PC-3 (cell line): ENCODE measurements around the gene GPR37L1. TPM values are rescaled to one million over a fixed set of nuclear protein-coding genes. Genes with fewer than 3 reads are reported as not detected.

Source experiments
- ATAC-seq: fragments of 200-7000 bp; cut with Tn5 transposase; 2 replicates; pipeline ENCODE4 v1.9.1; 2020; ENCODE audit warnings: mild to moderate bottlenecking, moderate library complexity
- BruUV-seq: library from RNA; stranded (reverse); fragments of 400-500 nt; replicated peaks from 2 replicates; lab custom pipeline; 2021; lab: Mats Ljungman, UMichigan
- CTCF ChIA-PET: fragments of 300-600 bp; sonication (Branson Sonifier 250); formaldehyde crosslinking; loops from one replicate; lab custom pipeline; 2022; ENCODE audit warnings: antibody characterized with exemption; lab: Charles Lee
- POLR2A ChIA-PET: fragments of 300-600 bp; sonication (Branson Sonifier 250); formaldehyde crosslinking; loops from one replicate; lab custom pipeline; 2022; ENCODE audit warnings: antibody characterized with exemption; ENCODE audit not compliant: unreplicated experiment; lab: Charles Lee
- DNase-seq: peaks from one replicate; pipeline ENCODE4 v3.0.0-alpha.2; 2015
- H2AFZ ChIP-seq: fragments of 300-600 bp; sonication (generic); 2 replicates; pipeline ENCODE4 v1.6.0; 2016; ENCODE audit warnings: antibody characterized with exemption, low read length
- H3F3A ChIP-seq: fragments of 300-600 bp; sonication (generic); one replicate; pipeline ENCODE4 v1.6.0; 2017; ENCODE audit warnings: antibody characterized with exemption, low read length, control low read depth, mild to moderate bottlenecking; ENCODE audit not compliant: unreplicated experiment
- H3K27ac ChIP-seq: fragments of 300-600 bp; sonication (generic); 2 replicates; pipeline ENCODE4 v1.5.1; 2016; ENCODE audit warnings: mild to moderate bottlenecking, low read length
- H3K27me3 ChIP-seq: fragments of 300-600 bp; sonication (generic); 2 replicates; pipeline ENCODE4 v1.6.1; 2016; ENCODE audit warnings: low read length, mixed read lengths
- H3K36me3 ChIP-seq: fragments of 300-600 bp; sonication (generic); 2 replicates; pipeline ENCODE4 v1.6.1; 2016; ENCODE audit warnings: low read depth, mixed run types, low read length, mixed read lengths
- H3K4me1 ChIP-seq: fragments of 300-600 bp; sonication (generic); 2 replicates; pipeline ENCODE4 v1.5.1; 2016; ENCODE audit warnings: low read length; ENCODE audit not compliant: insufficient read depth
- H3K4me2 ChIP-seq: fragments of 300-600 bp; sonication (generic); 2 replicates; pipeline ENCODE4 v1.6.0; 2016; ENCODE audit warnings: low read length
- H3K4me3 ChIP-seq: fragments of 300-600 bp; sonication (generic); 2 replicates; pipeline ENCODE4 v1.5.1; 2016; ENCODE audit warnings: mild to moderate bottlenecking, low read length, mixed read lengths
- H3K79me2 ChIP-seq: fragments of 300-600 bp; sonication (generic); 2 replicates; pipeline ENCODE4 v1.6.1; 2017; ENCODE audit warnings: low read length, mixed read lengths
- H3K9ac ChIP-seq: fragments of 300-600 bp; sonication (generic); 2 replicates; pipeline ENCODE4 v1.6.0; 2016; ENCODE audit warnings: mild to moderate bottlenecking, low read length
- H3K9me2 ChIP-seq: fragments of 300-600 bp; sonication (generic); replicated peaks from 2 replicates; pipeline ENCODE4 v1.6.1; 2016; ENCODE audit warnings: mixed run types, low read length, mixed read lengths
- H3K9me3 ChIP-seq: fragments of 300-600 bp; sonication (generic); 2 replicates; pipeline ENCODE4 v1.6.1; 2016; ENCODE audit warnings: low read length, mixed read lengths
- H4K20me1 ChIP-seq: fragments of 300-600 bp; sonication (generic); 2 replicates; pipeline ENCODE4 v1.6.1; 2016; ENCODE audit warnings: low read length, mixed read lengths
- EZH2 ChIP-seq: fragments of 300-600 bp; sonication (generic); IDR thresholded peaks from one replicate; pipeline ENCODE4 v1.6.1; 2017; ENCODE audit warnings: antibody characterized with exemption, mild to moderate bottlenecking, low read length; ENCODE audit not compliant: unreplicated experiment
- EZH2phosphoT487 ChIP-seq: fragments of 300-600 bp; sonication (generic); IDR thresholded peaks from 2 replicates; pipeline ENCODE4 v1.6.1; 2018; ENCODE audit warnings: mild to moderate bottlenecking, antibody characterized with exemption, low read length, borderline replicate concordance
- intact Hi-C: fragments of 100-400 bp; cut with micrococcal nuclease; formaldehyde crosslinking; loops from 2 replicates; pipeline ENCODE4 v1.9.0; 2023
- total RNA-seq: library from RNA; depleted of rRNA; stranded (reverse); fragments of >200 nt; gene quantifications from 2 replicates; pipeline ENCODE4 v1.2.3, GENCODE V29; 2014
- TF ChIP-seq, protein P1 (sequence below): fragments of 300-600 bp; sonication (generic); conservative IDR thresholded peaks from 2 replicates; pipeline ENCODE4 v1.5.1; 2017; ENCODE audit warnings: antibody characterized with exemption, low read depth, mild to moderate bottlenecking, low read length

Gene GPR37L1
- total RNA-seq, 1 experiment from 2014 or later: 0.04 TPM

DNA sequence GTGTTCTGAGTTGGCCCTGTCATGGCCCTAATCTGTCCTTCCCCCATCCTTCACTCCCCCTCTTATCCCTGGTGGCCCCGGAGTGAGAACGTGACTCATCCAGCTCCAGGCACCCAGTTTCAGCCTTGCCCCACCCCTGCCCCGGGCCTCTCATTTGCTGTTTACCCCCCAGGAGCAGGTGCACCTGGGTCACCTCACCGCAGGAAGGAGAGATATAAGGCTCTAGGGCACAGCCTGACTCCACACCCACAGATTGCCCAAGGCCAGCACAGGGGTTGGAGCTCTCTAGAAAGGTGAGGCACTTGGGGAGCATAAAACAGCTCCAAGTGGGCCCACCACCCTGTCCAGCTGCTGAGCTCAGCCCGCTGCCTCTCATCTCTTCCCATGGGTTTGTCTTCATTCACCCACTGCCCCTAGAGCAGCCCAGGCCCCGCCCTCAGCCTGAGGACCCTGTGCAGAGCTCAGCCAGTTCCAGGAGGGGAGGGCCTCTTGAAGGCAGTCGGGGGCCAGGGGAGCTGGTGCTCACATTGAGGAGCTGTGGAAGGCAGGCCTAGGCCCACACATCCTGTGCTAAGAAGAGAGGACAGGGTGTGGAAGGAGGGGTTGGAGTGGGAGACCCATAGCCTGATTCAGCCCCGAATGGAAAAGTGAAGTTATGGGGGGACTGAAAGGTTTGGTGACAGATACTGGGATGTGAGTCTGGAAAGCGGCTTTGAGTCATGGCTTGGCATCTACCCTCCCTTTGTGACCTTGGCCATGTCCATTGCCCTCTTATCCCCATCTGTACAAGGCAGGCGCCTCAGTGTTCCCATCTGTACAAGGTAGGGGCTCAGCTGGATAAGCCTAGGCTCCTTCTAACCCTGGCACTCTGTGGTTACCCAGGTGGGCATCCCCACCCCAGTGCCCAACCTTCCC lies 16.1 kb upstream of the GPR37L1 start:
- POLR2A ChIA-PET: interaction anchor here (0.7 kb wide), 1 partner anchor 60 kb away, joined by 3 read pairs; no protein-coding TSS in a partner anchor

DNA sequence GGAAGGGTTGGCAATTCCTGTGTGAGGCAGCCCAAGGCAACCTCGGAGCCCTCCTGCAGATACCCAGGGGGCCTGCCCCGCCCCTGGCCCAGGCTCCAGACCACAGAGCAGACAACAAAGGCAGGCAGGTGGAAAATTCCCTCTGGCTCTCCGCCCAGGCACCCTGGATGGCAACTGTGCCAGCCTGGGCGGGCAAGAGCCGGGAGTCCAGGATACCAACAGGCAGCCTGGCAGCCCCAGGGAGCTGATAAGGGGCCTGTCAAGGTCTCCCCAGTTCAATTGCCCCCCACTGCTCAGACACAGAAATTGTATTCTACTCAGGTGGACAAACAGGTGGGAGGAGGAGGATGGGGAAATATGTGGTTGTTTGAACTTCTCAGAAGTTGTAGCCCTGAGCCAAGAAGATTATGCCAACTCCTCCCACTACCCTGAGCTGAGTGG lies 15.4 kb upstream of the GPR37L1 start:
- peaks cover 31% of the 10 kb centered on the region for H3K4me1 ChIP-seq
- no peak overlapping the region for H3K4me3 ChIP-seq
- DNase-seq (peak; percentile 44), ATAC-seq (peak; percentile 52)
- no TSS peak for BruUV-seq
- H3K4me2 ChIP-seq: 0 out of 2 replicates have a peak overlapping the region, but pooled peaks have one; percentile 8
- peak overlapping the region; percentile 81 for H3K27ac ChIP-seq
- POLR2A ChIA-PET: no interaction called here
- CTCF ChIA-PET: no interaction called here
- H3K79me2 ChIP-seq: no peaks in the 10 kb centered on the region
- H4K20me1 ChIP-seq: no peaks in the 10 kb centered on the region
- TF ChIP-seq EZH2phosphoT487: no peak
- TF ChIP-seq, protein P1, sequence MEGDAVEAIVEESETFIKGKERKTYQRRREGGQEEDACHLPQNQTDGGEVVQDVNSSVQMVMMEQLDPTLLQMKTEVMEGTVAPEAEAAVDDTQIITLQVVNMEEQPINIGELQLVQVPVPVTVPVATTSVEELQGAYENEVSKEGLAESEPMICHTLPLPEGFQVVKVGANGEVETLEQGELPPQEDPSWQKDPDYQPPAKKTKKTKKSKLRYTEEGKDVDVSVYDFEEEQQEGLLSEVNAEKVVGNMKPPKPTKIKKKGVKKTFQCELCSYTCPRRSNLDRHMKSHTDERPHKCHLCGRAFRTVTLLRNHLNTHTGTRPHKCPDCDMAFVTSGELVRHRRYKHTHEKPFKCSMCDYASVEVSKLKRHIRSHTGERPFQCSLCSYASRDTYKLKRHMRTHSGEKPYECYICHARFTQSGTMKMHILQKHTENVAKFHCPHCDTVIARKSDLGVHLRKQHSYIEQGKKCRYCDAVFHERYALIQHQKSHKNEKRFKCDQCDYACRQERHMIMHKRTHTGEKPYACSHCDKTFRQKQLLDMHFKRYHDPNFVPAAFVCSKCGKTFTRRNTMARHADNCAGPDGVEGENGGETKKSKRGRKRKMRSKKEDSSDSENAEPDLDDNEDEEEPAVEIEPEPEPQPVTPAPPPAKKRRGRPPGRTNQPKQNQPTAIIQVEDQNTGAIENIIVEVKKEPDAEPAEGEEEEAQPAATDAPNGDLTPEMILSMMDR: no peak
- TF ChIP-seq EZH2: no peak
- no peaks in the 10 kb centered on the region for H3K27me3 ChIP-seq
- H3F3A ChIP-seq: no peaks in the 10 kb centered on the region
- no peaks in the 10 kb centered on the region for H3K9me3 ChIP-seq
- H3K9me2 ChIP-seq: no peaks in the 10 kb centered on the region
- no peaks in the 10 kb centered on the region for H3K36me3 ChIP-seq
- no peak overlapping the region for H2AFZ ChIP-seq
- no peak overlapping the region for H3K9ac ChIP-seq
- intact Hi-C loops: no loop called here

More for the DNA sequence above, 16.1 kb upstream of the GPR37L1 start:
- H3K4me3 ChIP-seq: no peak overlapping the region
- peak; percentile 31; the same call in 1 of the 2 replicates for ATAC-seq
- BruUV-seq: TSS peak; percentile 93
- TF ChIP-seq EZH2 (no peak), EZH2phosphoT487 (no peak)
- TF ChIP-seq, protein P1: no peak
- intact Hi-C loops: no loop called here
- H2AFZ ChIP-seq: no peak overlapping the region
- H3K79me2 ChIP-seq: no peaks in the 10 kb centered on the region
- no peaks in the 10 kb centered on the region for H4K20me1 ChIP-seq
- CTCF ChIA-PET: no interaction called here
- H3K36me3 ChIP-seq: no peaks in the 10 kb centered on the region
- H3K4me2 ChIP-seq: 0 out of 2 replicates have a peak overlapping the region, but pooled peaks have one; percentile 8
- peak overlapping the region; percentile 81 for H3K27ac ChIP-seq
- H3K4me1 ChIP-seq: peaks cover 31% of the 10 kb centered on the region
- H3F3A ChIP-seq: no peaks in the 10 kb centered on the region
- peak; percentile 48 for DNase-seq
- peak overlapping the region; percentile 50; the same call in 1 of the 2 replicates for H3K9ac ChIP-seq
- H3K9me2 ChIP-seq: no peaks in the 10 kb centered on the region
- H3K27me3 ChIP-seq: no peaks in the 10 kb centered on the region
- no peaks in the 10 kb centered on the region for H3K9me3 ChIP-seq
